ENCODE results near the gene MAMDC2. TPM values are rescaled to one million over a fixed set of nuclear protein-coding genes. Genes with fewer than 3 reads are reported as not detected.

The MAMDC2 gene
- total and polyA plus RNA-seq, 2 of the 8 experiments (the other 6 are each of a cell fraction or from before 2014, with no cell fraction given): 6.1 to 15.4 TPM

- H2BK15ac ChIP-seq (ENCODE audit: low read length): no peak overlapping the region
- H4K5ac ChIP-seq (ENCODE audit: insufficient read length, low read depth, low read length): no peak overlapping the region
- H3K9ac ChIP-seq (replicated peaks in 1 of 4; ENCODE audit: extremely low read depth in 1 of 4, low read depth in 3 of 4, low read length in 3 of 4): no peak overlapping the region
- H3K4ac ChIP-seq (replicated peaks; ENCODE audit: insufficient read length, low read depth, low read length): no peak overlapping the region
- WGBS, 2 experiments (ENCODE audit: extremely low coverage in 1 of 2, insufficient coverage in 1 of 2, insufficient read length in 1 of 2, insufficient replicate concordance in 2 of 2, low coverage in 1 of 2, low lambda C conversion rate in 2 of 2, missing lambda C conversion rate in 1 of 2): 88% methylated on average over 5 of the region's 5 CpGs; no CpG with 5 or more reads in 1 of the 2 experiments
- CTCF ChIA-PET (ENCODE audit: partially characterized antibody): interaction anchor here (1.4 to 2.1 kb wide), 7 partner anchors 14 to 91 kb away, joined by 3 to 9 read pairs (median 5); no protein-coding TSS in a partner anchor
- no peak for DNase-seq (ENCODE audit: low read depth in 1 of 2, low spot score in 2 of 2)
- TF ChIP-seq YY1 (IDR thresholded peaks at IDR 0.05; ENCODE audit: low read depth, low read length): no peak
- TF ChIP-seq BACH1 (IDR thresholded peaks at IDR 0.05; ENCODE audit: low read length): no peak
- TF ChIP-seq SIRT6 (IDR thresholded peaks at IDR 0.05; ENCODE audit: low read length): no peak
- no peak for TF ChIP-seq ASH2L (IDR thresholded peaks at IDR 0.05; ENCODE audit: low read length)
- TF ChIP-seq RFX5 (IDR thresholded peaks at IDR 0.05; ENCODE audit: borderline replicate concordance, low read depth, low read length): no peak
- no peak overlapping the region for H3K23ac ChIP-seq (ENCODE audit: insufficient read length)
- no peak overlapping the region for H3K56ac ChIP-seq (replicated peaks; ENCODE audit: insufficient read length, low read depth, low read length)
- no peak for FAIRE-seq
- no peak overlapping the region for H4K8ac ChIP-seq (ENCODE audit: extremely low read depth, insufficient read depth, low read length)
- H4K20me1 ChIP-seq (replicated peaks in 1 of 2; ENCODE audit: control insufficient read depth in 1 of 2, insufficient read depth in 2 of 2, low read length in 2 of 2): no peaks in the 10 kb centered on the region
- H3K79me2 ChIP-seq (ENCODE audit: control insufficient read depth in 1 of 2, insufficient read depth in 2 of 2, low read length in 2 of 2): no peaks in the 10 kb centered on the region
- H3K4me1 ChIP-seq (replicated peaks in 1 of 4; ENCODE audit: control insufficient read depth in 3 of 4, insufficient read depth in 4 of 4, low read length in 3 of 4): no peaks in the 10 kb centered on the region
- H3K4me3 ChIP-seq (ENCODE audit: extremely low read depth in 1 of 4, insufficient read depth in 2 of 4, low read depth in 3 of 4, low read length in 4 of 4): no peak overlapping the region
- no peak overlapping the region for H2AFZ ChIP-seq (ENCODE audit: low read length)
- no peak overlapping the region for H2BK20ac ChIP-seq (ENCODE audit: low read length)
- H3K23me2 ChIP-seq (ENCODE audit: low read depth, low read length): no peaks in the 10 kb centered on the region; the same call in 1 of the 2 replicates
- H3K9me3 ChIP-seq (ENCODE audit: insufficient read depth in 2 of 2, low read depth in 1 of 2, low read length in 1 of 2): peaks cover 6 to 9% of the 10 kb centered on the region in 2 experiments; a peak in 1 of 4 replicates
- no peak overlapping the region for H2BK12ac ChIP-seq (ENCODE audit: low read depth, low read length)
- H3K36me3 ChIP-seq (ENCODE audit: control insufficient read depth in 2 of 4, insufficient read depth in 4 of 4, low read length in 3 of 4): no peaks in the 10 kb centered on the region
- no peak overlapping the region for H4K91ac ChIP-seq (replicated peaks; ENCODE audit: insufficient read length, low read length)
- H3K18ac ChIP-seq (ENCODE audit: extremely low read depth, low read length): no peak overlapping the region
- H2BK120ac ChIP-seq (replicated peaks; ENCODE audit: low read depth, low read length): no peak overlapping the region
- H2AK5ac ChIP-seq (ENCODE audit: low read depth, low read length): no peak overlapping the region
- H2BK5ac ChIP-seq (ENCODE audit: low read depth, low read length): no peak overlapping the region
- no peak overlapping the region for H3K14ac ChIP-seq (ENCODE audit: insufficient read length)
- no peak overlapping the region for H3K4me2 ChIP-seq (ENCODE audit: insufficient read depth in 1 of 2, low read depth in 2 of 2, low read length in 2 of 2)
- no peaks in the 10 kb centered on the region for H3K27me3 ChIP-seq (replicated peaks in 1 of 4; ENCODE audit: control insufficient read depth in 3 of 4, extremely low read depth in 1 of 4, insufficient read depth in 3 of 4, low read length in 3 of 4)
- POLR2A ChIA-PET (ENCODE audit: partially characterized antibody): interaction anchor here (0.9 kb wide), 1 partner anchor 23 kb away, joined by 3 read pairs; no protein-coding TSS in a partner anchor
- H3K79me1 ChIP-seq (ENCODE audit: low read depth, low read length): no peaks in the 10 kb centered on the region
- H3K27ac ChIP-seq (ENCODE audit: low read depth, low read length): no peak overlapping the region
These were observed 22.6 kb upstream of the MAMDC2 start for GRCh38 chr9:70020991-70021571.

Measured in H1 (cell line).